SK-N-SH (cell line): ENCODE data around the gene RASGRP2. TPM values are rescaled to one million over a fixed set of nuclear protein-coding genes. Genes with fewer than 3 reads are reported as not detected.
A peak's percentile ranks its signal among the peaks of the same experiment; 100 is the strongest.

Source experiments
- CTCF ChIA-PET: fragments of 300-600, 350-600 bp; formaldehyde crosslinking; extraction: SDS; loops from one replicate; lab custom pipeline; 2021; lab: Yijun Ruan, JAX
- POLR2A ChIA-PET: fragments of 350-600 bp; sonication (Branson Sonifier 250); formaldehyde crosslinking; extraction: SDS; loops from one replicate; lab custom pipeline; 2020; ENCODE audit warnings: antibody characterized with exemption, inconsistent platforms; lab: Yijun Ruan, JAX
- DNase-seq: peaks from one replicate; pipeline ENCODE4 v3.0.0; 2012
- H2AFZ ChIP-seq: fragments of 200-600 bp; sonication (generic); 2 replicates; pipeline ENCODE4 v1.8.1; 2016; ENCODE audit warnings: antibody characterized with exemption, mild to moderate bottlenecking, low read depth
- H3F3A ChIP-seq: fragments of 200-600 bp; sonication (generic); replicated peaks from 2 replicates; pipeline ENCODE3; 2016; ENCODE audit warnings: antibody characterized with exemption, mild to moderate bottlenecking; ENCODE audit not compliant: insufficient read depth
- H3K27ac ChIP-seq, 2 experiments: fragments of 200-500 bp in 1 of 2; fragments of 200-600 bp in 1 of 2; sonication (Bioruptor generic) in 1 of 2; sonication (generic), shearing (Covaris generic) in 1 of 2; 2 replicates each; pipeline versions ENCODE4 v1.5.1 to v1.6.1; 2014 to 2016; ENCODE audit warnings: low read depth in 2 of 2, inconsistent platforms in 1 of 2, low read length in 1 of 2, mild to moderate bottlenecking in 1 of 2, mixed read lengths in 1 of 2
- H3K27me3 ChIP-seq: fragments of 200-600 bp; sonication (generic), shearing (Covaris generic); 2 replicates; pipeline ENCODE4 v1.6.1; 2016; ENCODE audit warnings: mixed run types; ENCODE audit not compliant: insufficient read depth
- H3K36me3 ChIP-seq, 2 experiments: fragments of 200-500 bp in 1 of 2; fragments of 200-600 bp in 1 of 2; sonication (Bioruptor generic) in 1 of 2; sonication (generic) in 1 of 2; replicated peaks in 1 of 2; 2 replicates each; pipeline versions ENCODE3 to v1.5.1; 2014 to 2016; ENCODE audit warnings: low read length in 1 of 2, mild to moderate bottlenecking in 1 of 2; ENCODE audit not compliant: insufficient read depth in 2 of 2, control insufficient read depth in 1 of 2
- H3K4me1 ChIP-seq, 2 experiments: fragments of 200-500 bp in 1 of 2; fragments of 200-600 bp in 1 of 2; sonication (Bioruptor generic) in 1 of 2; sonication (generic), shearing (Covaris generic) in 1 of 2; 2 replicates each; pipeline versions ENCODE4 v1.5.1 to v1.6.1; 2014 to 2016; ENCODE audit warnings: low read depth in 1 of 2, low read length in 1 of 2, mixed run types in 1 of 2; ENCODE audit not compliant: insufficient read depth in 2 of 2, control insufficient read depth in 1 of 2
- H3K4me2 ChIP-seq: fragments of 200-600 bp; sonication (generic), shearing (Covaris generic); 2 replicates; pipeline ENCODE4 v1.6.1; 2017; ENCODE audit warnings: mixed run types
- H3K4me3 ChIP-seq, 2 experiments: fragments of 200-500 bp in 1 of 2; fragments of 200-600 bp in 1 of 2; sonication (Bioruptor generic) in 1 of 2; sonication (generic), shearing (Covaris generic) in 1 of 2; 2 replicates each; pipeline versions ENCODE4 v1.5.1 to v1.8.1; 2014 to 2016; ENCODE audit warnings: low read depth in 2 of 2, inconsistent platforms in 1 of 2, low read length in 1 of 2, mild to moderate bottlenecking in 1 of 2, mixed read lengths in 1 of 2, moderate library complexity in 1 of 2
- H3K79me2 ChIP-seq: fragments of 200-600 bp; sonication (generic); 2 replicates; pipeline ENCODE4 v1.8.1; 2017; ENCODE audit warnings: mild to moderate bottlenecking; ENCODE audit not compliant: insufficient read depth
- H3K9ac ChIP-seq: fragments of 200-600 bp; sonication (generic); 2 replicates; pipeline ENCODE4 v1.6.1; 2017; ENCODE audit warnings: mixed run types
- H3K9me2 ChIP-seq: fragments of 200-600 bp; sonication (generic); 2 replicates; pipeline ENCODE4 v1.6.1; 2017; ENCODE audit warnings: mixed run types
- H3K9me3 ChIP-seq: fragments of 200-600 bp; sonication (generic); 2 replicates; pipeline ENCODE4 v1.6.1; 2017; ENCODE audit warnings: mixed run types, mild to moderate bottlenecking, moderate library complexity
- H4K20me1 ChIP-seq: fragments of 200-600 bp; sonication (generic); 2 replicates; pipeline ENCODE4 v1.6.1; 2017; ENCODE audit warnings: mild to moderate bottlenecking, mixed run types; ENCODE audit not compliant: insufficient read depth
- CHD2 ChIP-seq: fragments of 150-350 bp; IDR thresholded peaks from 2 replicates; pipeline ENCODE4 v1.6.1; 2018; ENCODE audit warnings: low read length; ENCODE audit not compliant: partially characterized antibody
- CTCF ChIP-seq: fragments of 200-600 bp; sonication (generic); IDR thresholded peaks from 2 replicates; pipeline ENCODE4 v1.6.1; 2017; ENCODE audit warnings: antibody characterized with exemption, mild to moderate bottlenecking, moderate library complexity
- ELF1 ChIP-seq: IDR thresholded peaks from 2 replicates; pipeline ENCODE4 v1.4.0; 2012
- EZH2phosphoT487 ChIP-seq: fragments of 200-600 bp; sonication (generic); IDR thresholded peaks from 2 replicates; pipeline ENCODE4 v1.6.1; 2017; ENCODE audit warnings: low read depth, mixed run types, mild to moderate bottlenecking, antibody characterized with exemption, moderate library complexity, borderline replicate concordance
- FOSL2 ChIP-seq: IDR thresholded peaks from 2 replicates; pipeline ENCODE4 v1.4.0; 2012; ENCODE audit warnings: low read depth, mild to moderate bottlenecking, moderate library complexity, borderline replicate concordance
- FOXJ3 ChIP-seq: sonication (generic); formaldehyde crosslinking; IDR thresholded peaks from 2 replicates; pipeline ENCODE4 v1.5.1; 2020; ENCODE audit warnings: mild to moderate bottlenecking, missing genetic modification reagents
- FOXM1 ChIP-seq: IDR thresholded peaks from 2 replicates; pipeline ENCODE4 v1.4.0; 2012; ENCODE audit warnings: low read depth, mild to moderate bottlenecking
- GABPA ChIP-seq: IDR thresholded peaks from 2 replicates; pipeline ENCODE4 v1.4.0; 2012; ENCODE audit warnings: low read depth, mild to moderate bottlenecking
- GATA2 ChIP-seq: sonication (generic); formaldehyde crosslinking; IDR thresholded peaks from 2 replicates; pipeline ENCODE4 v1.5.0; 2020; ENCODE audit warnings: mild to moderate bottlenecking, missing genetic modification reagents
- JUND ChIP-seq: IDR thresholded peaks from 2 replicates; pipeline ENCODE4 v1.4.0; 2012
- MEF2A ChIP-seq: IDR thresholded peaks from 2 replicates; pipeline ENCODE4 v1.4.0; 2012; ENCODE audit warnings: low read depth, borderline replicate concordance
- NFIC ChIP-seq: IDR thresholded peaks from 2 replicates; pipeline ENCODE4 v1.4.0; 2012; ENCODE audit warnings: borderline replicate concordance
- NRF1 ChIP-seq: IDR thresholded peaks from 2 replicates; pipeline ENCODE4 v1.6.1; 2012; ENCODE audit warnings: low read depth, mild to moderate bottlenecking, low read length
- PBX3 ChIP-seq: IDR thresholded peaks from 2 replicates; pipeline ENCODE4; 2012
- POLR2AphosphoS5 ChIP-seq: IDR thresholded peaks from 2 replicates; pipeline ENCODE4 v1.6.1; 2012; ENCODE audit warnings: low read depth, low read length
- RAD21 ChIP-seq: IDR thresholded peaks from 2 replicates; pipeline ENCODE4 v1.6.1; 2012; ENCODE audit warnings: mild to moderate bottlenecking, low read length
- RFX5 ChIP-seq: IDR thresholded peaks from 2 replicates; pipeline ENCODE4 v1.6.1; 2012; ENCODE audit warnings: mild to moderate bottlenecking, improper control_type of control experiment, low read length
- RXRA ChIP-seq: IDR thresholded peaks from 2 replicates; pipeline ENCODE4 v1.4.0; 2012; ENCODE audit warnings: low read depth, mild to moderate bottlenecking, borderline replicate concordance
- SIN3A ChIP-seq: IDR thresholded peaks from 2 replicates; pipeline ENCODE4 v1.6.1; 2012; ENCODE audit warnings: low read depth, mild to moderate bottlenecking, low read length, moderate library complexity, borderline replicate concordance
- TAF1 ChIP-seq: IDR thresholded peaks from 2 replicates; pipeline ENCODE4 v1.6.1; 2012; ENCODE audit warnings: low read depth, mild to moderate bottlenecking, low read length, moderate library complexity, borderline replicate concordance
- TEAD4 ChIP-seq: IDR thresholded peaks from 2 replicates; pipeline ENCODE4 v1.4.0; 2012; ENCODE audit warnings: mild to moderate bottlenecking, borderline replicate concordance; ENCODE audit not compliant: insufficient read depth
- WGBS: methylation state at CpG from one replicate; pipeline ENCODE4 v1.1.6; 2017; ENCODE audit warnings: low lambda C conversion rate; 5-methylcytosine and 5-hydroxymethylcytosine counted together
- polyA plus RNA-seq, 3 experiments: library from polyadenylated mRNA; depleted of rRNA; stranded (reverse); fragments of >200 nt; gene quantifications; 2 replicates each; pipeline ENCODE4 v1.2.3, GENCODE V29; 2012

The RASGRP2 gene
- polyA plus RNA-seq, 1 of the 3 experiments (the other 2 are of a cell fraction): 1.6 TPM

- no peak for DNase-seq
- Histone ChIP-seq H3K27ac (peak overlapping the region in 1 of 2 experiments; percentile 40; a peak in 1 of 4 replicates), H4K20me1 (no peaks in the 10 kb centered on the region), H3K4me2 (peak overlapping the region; percentile 27; the same call in 1 of the 2 replicates), H3K36me3 (no peaks in the 10 kb centered on the region), H3F3A (peaks cover 6% of the 10 kb centered on the region), H3K9me3 (no peaks in the 10 kb centered on the region), H3K27me3 (no peaks in the 10 kb centered on the region)
- CTCF ChIA-PET: interaction anchor here (0.6 to 5.0 kb wide), 5 partner anchors 9 to 410 kb away, joined by 3 to 37 read pairs (median 6); partner anchors contain the start of gene NRXN2
- no peak for TF ChIP-seq GATA2 (CRISPR knock-in tag)
- peak; percentile 33; the same call in 1 of the 2 replicates for TF ChIP-seq FOSL2
- TF ChIP-seq, all 33 proteins: peak for 1
- H3K4me3 ChIP-seq: no peak overlapping the region
- no peaks in the 10 kb centered on the region for H3K9me2 ChIP-seq
- no peak overlapping the region for H3K9ac ChIP-seq
- peaks cover 0 to 17% of the 10 kb centered on the region in 2 experiments; a peak in 3 of 4 replicates for H3K4me1 ChIP-seq
- WGBS: 67% methylated on average over 11 of the region's 13 CpGs
- no peak overlapping the region for H2AFZ ChIP-seq
- POLR2A ChIA-PET: interaction anchor here (0.6 kb wide), 1 partner anchor 15 kb away, joined by 3 read pairs; no protein-coding TSS in a partner anchor
- H3K79me2 ChIP-seq: no peaks in the 10 kb centered on the region
These were observed 33.4 kb downstream of the RASGRP2 start for GRCh38 chr11:64710418-64711137.

GRCh38 chr11:64705501-64705900 lies 38.4 kb downstream of the RASGRP2 start:
- no peaks in the 10 kb centered on the region for H3K9me3 ChIP-seq
- no peaks in the 10 kb centered on the region for H3K9me2 ChIP-seq
- no peak overlapping the region for H3K27ac ChIP-seq
- TF ChIP-seq CTCF (no peak), SIN3A (no peak), RFX5 (no peak), MEF2A (no peak), TAF1 (no peak), RXRA (no peak), ELF1 (no peak), EZH2phosphoT487 (no peak), NFIC (no peak), CHD2 (no peak), FOSL2 (no peak), FOXM1 (no peak), FOXJ3 (CRISPR knock-in tag) (no peak), NRF1 (no peak), PBX3 (no peak), GABPA (no peak), POLR2AphosphoS5 (no peak), RAD21 (no peak), JUND (no peak), TEAD4 (no peak)
- POLR2A ChIA-PET: no interaction called here
- no peaks in the 10 kb centered on the region for H3K36me3 ChIP-seq
- no peak overlapping the region for H3K4me2 ChIP-seq
- H3K9ac ChIP-seq: no peak overlapping the region
- H3F3A ChIP-seq: peaks cover 3% of the 10 kb centered on the region
- H4K20me1 ChIP-seq: no peaks in the 10 kb centered on the region
- no peaks in the 10 kb centered on the region for H3K79me2 ChIP-seq
- H3K4me3 ChIP-seq: no peak overlapping the region
- 51% methylated on average over 2 of the region's 2 CpGs for WGBS
- peaks cover 0 to 9% of the 10 kb centered on the region in 2 experiments; a peak in 3 of 4 replicates for H3K4me1 ChIP-seq
- no peak overlapping the region for H2AFZ ChIP-seq
- CTCF ChIA-PET: interaction anchor here (1.3 to 4.9 kb wide), 5 partner anchors 7 to 31 kb away, joined by 3 to 35 read pairs (median 13); no protein-coding TSS in a partner anchor
- H3K27me3 ChIP-seq: peaks cover 17% of the 10 kb centered on the region; the same call in 1 of the 2 replicates
- no peak for DNase-seq
